IMR-90 (cell line): ENCODE data around the gene BANP. TPM values are rescaled to one million over a fixed set of nuclear protein-coding genes. Genes with fewer than 3 reads are reported as not detected.

Source experiments
- ATAC-seq: fragments of 200-7000 bp; cut with Tn5 transposase; 2 replicates; pipeline ENCODE4 v1.9.1; 2020; ENCODE audit warnings: low read depth, mild to moderate bottlenecking, moderate library complexity
- BruUV-seq: library from RNA; stranded (reverse); fragments of 400-500 nt; replicated peaks from 2 replicates; lab custom pipeline; 2021; lab: Mats Ljungman, UMichigan
- CTCF ChIA-PET: fragments of 300-600 bp; formaldehyde crosslinking; extraction: SDS; loops from one replicate; lab custom pipeline; 2021; ENCODE audit warnings: antibody characterized with exemption; lab: Yijun Ruan, JAX
- POLR2A ChIA-PET: fragments of 300-600 bp; sonication (Branson Sonifier 250); formaldehyde crosslinking; loops from one replicate; lab custom pipeline; 2022; ENCODE audit warnings: antibody characterized with exemption; ENCODE audit not compliant: unreplicated experiment; lab: Charles Lee
- DNase-seq: peaks from one replicate; pipeline ENCODE4 v3.0.0; 2013
- H2AFZ ChIP-seq: replicated peaks from 2 replicates; pipeline ENCODE3; 2013; ENCODE audit warnings: low read length, mild to moderate bottlenecking; ENCODE audit not compliant: poor library complexity
- H2AK5ac ChIP-seq: 2 replicates; pipeline ENCODE4 v1.6.1; 2013; ENCODE audit warnings: low read depth, low read length, inconsistent platforms
- H2AK9ac ChIP-seq: replicated peaks from 2 replicates; pipeline ENCODE3; 2013; ENCODE audit warnings: mild to moderate bottlenecking, low read depth, low read length, moderate library complexity; ENCODE audit not compliant: poor library complexity
- H2BK120ac ChIP-seq: 2 replicates; pipeline ENCODE4 v1.6.1; 2013; ENCODE audit warnings: low read depth, low read length, inconsistent platforms
- H2BK15ac ChIP-seq: 3 replicates; pipeline ENCODE4 v1.6.1; 2013; ENCODE audit warnings: low read depth, low read length, inconsistent platforms
- H2BK20ac ChIP-seq: 2 replicates; pipeline ENCODE4 v1.6.1; 2013; ENCODE audit warnings: low read depth, mild to moderate bottlenecking, inconsistent platforms, low read length, moderate library complexity
- H2BK5ac ChIP-seq: 2 replicates; pipeline ENCODE4 v1.6.1; 2013; ENCODE audit warnings: mild to moderate bottlenecking, low read depth, low read length, inconsistent platforms; ENCODE audit not compliant: poor library complexity, severe bottlenecking
- H3K14ac ChIP-seq: replicated peaks from 2 replicates; pipeline ENCODE4 v1.6.1; 2013; ENCODE audit warnings: low read depth, low read length, inconsistent platforms
- H3K18ac ChIP-seq: 2 replicates; pipeline ENCODE4 v1.6.1; 2013; ENCODE audit warnings: low read depth, low read length, control low read depth
- H3K23ac ChIP-seq: 2 replicates; pipeline ENCODE4 v1.6.1; 2013; ENCODE audit warnings: low read depth, low read length, inconsistent platforms
- H3K27ac ChIP-seq: 2 replicates; pipeline ENCODE4 v1.5.1; 2013; ENCODE audit warnings: mild to moderate bottlenecking, control low read depth, low read length; ENCODE audit not compliant: insufficient read depth
- H3K27me3 ChIP-seq: 2 replicates; pipeline ENCODE4 v1.6.1; 2013; ENCODE audit warnings: low read length; ENCODE audit not compliant: control insufficient read depth, insufficient read depth
- H3K36me3 ChIP-seq: 2 replicates; pipeline ENCODE4 v1.6.1; 2013; ENCODE audit warnings: low read length, mixed read lengths; ENCODE audit not compliant: control insufficient read depth, insufficient read depth
- H3K4ac ChIP-seq: 2 replicates; pipeline ENCODE4 v1.6.1; 2013; ENCODE audit warnings: low read depth, low read length, inconsistent platforms
- H3K4me1 ChIP-seq: 2 replicates; pipeline ENCODE4 v1.6.1; 2013; ENCODE audit warnings: low read length, mixed read lengths; ENCODE audit not compliant: control insufficient read depth, insufficient read depth
- H3K4me2 ChIP-seq: 2 replicates; pipeline ENCODE4 v1.6.1; 2013; ENCODE audit warnings: low read depth, mild to moderate bottlenecking, control low read depth, low read length, moderate library complexity
- H3K4me3 ChIP-seq: 2 replicates; pipeline ENCODE4 v1.5.1; 2013; ENCODE audit warnings: low read depth, mild to moderate bottlenecking, control low read depth, low read length, moderate library complexity; ENCODE audit not compliant: insufficient read depth
- H3K56ac ChIP-seq: 2 replicates; pipeline ENCODE4 v1.6.1; 2013; ENCODE audit warnings: low read length, inconsistent platforms; ENCODE audit not compliant: insufficient read depth; ENCODE audit errors: extremely low read depth
- H3K79me1 ChIP-seq, 2 experiments: 2 replicates each; pipeline ENCODE4 v1.6.1; 2013; ENCODE audit warnings: low read length in 2 of 2, inconsistent platforms in 1 of 2, low read depth in 1 of 2
- H3K9ac ChIP-seq: 2 replicates; pipeline ENCODE4 v1.6.1; 2013; ENCODE audit warnings: low read depth, low read length, control low read depth
- H3K9me1 ChIP-seq: 2 replicates; pipeline ENCODE4 v1.6.1; 2013; ENCODE audit warnings: low read length, inconsistent platforms; ENCODE audit not compliant: insufficient read depth
- H3K9me3 ChIP-seq: 2 replicates; pipeline ENCODE4 v1.6.1; 2013; ENCODE audit warnings: low read length; ENCODE audit not compliant: control insufficient read depth, insufficient read depth
- H4K20me1 ChIP-seq: 2 replicates; pipeline ENCODE4 v1.6.1; 2013; ENCODE audit warnings: low read length, inconsistent platforms; ENCODE audit not compliant: insufficient read depth
- H4K5ac ChIP-seq: 2 replicates; pipeline ENCODE4 v1.6.1; 2013; ENCODE audit warnings: mild to moderate bottlenecking, low read depth, low read length, control low read depth
- H4K8ac ChIP-seq, 2 experiments: 2 replicates each; pipeline ENCODE4 v1.6.1; 2013; ENCODE audit warnings: low read depth in 2 of 2, low read length in 2 of 2, control low read depth in 1 of 2, inconsistent platforms in 1 of 2
- H4K91ac ChIP-seq: 2 replicates; pipeline ENCODE4 v1.6.1; 2013; ENCODE audit warnings: low read depth, low read length, inconsistent platforms; ENCODE audit not compliant: insufficient read depth
- BHLHE40 ChIP-seq: fragments of 150-350 bp; IDR thresholded peaks from 2 replicates; pipeline ENCODE4 v1.6.1; 2016; ENCODE audit warnings: mild to moderate bottlenecking, low read depth, low read length
- CEBPB ChIP-seq: IDR thresholded peaks from 2 replicates; pipeline ENCODE4 v1.6.1; 2012; ENCODE audit warnings: low read depth, low read length, improper control_type of control experiment
- CHD1 ChIP-seq: IDR thresholded peaks from 2 replicates; pipeline ENCODE4 v1.6.1; 2012; ENCODE audit warnings: low read depth, low read length, improper control_type of control experiment
- CTCF ChIP-seq: conservative IDR thresholded peaks from 2 replicates; pipeline ENCODE4 v1.5.1; 2012; ENCODE audit warnings: mild to moderate bottlenecking, low read depth, low read length, improper control_type of control experiment
- ELK1 ChIP-seq: fragments of 150-350 bp; IDR thresholded peaks from 2 replicates; pipeline ENCODE4 v1.6.1; 2016; ENCODE audit warnings: low read depth, mild to moderate bottlenecking, low read length, moderate library complexity, borderline replicate concordance
- FOS ChIP-seq: fragments of 150-350 bp; IDR thresholded peaks from 2 replicates; pipeline ENCODE4 v1.6.1; 2016; ENCODE audit warnings: low read depth, low read length
- MAFK ChIP-seq: IDR thresholded peaks from 2 replicates; pipeline ENCODE4 v1.6.1; 2012; ENCODE audit warnings: low read depth, low read length, improper control_type of control experiment
- MAZ ChIP-seq: IDR thresholded peaks from 2 replicates; pipeline ENCODE4 v1.6.1; 2012; ENCODE audit warnings: low read depth, mild to moderate bottlenecking, low read length, improper control_type of control experiment, moderate library complexity, borderline replicate concordance
- MXI1 ChIP-seq: IDR thresholded peaks from 2 replicates; pipeline ENCODE4 v1.6.1; 2012; ENCODE audit warnings: low read depth, mild to moderate bottlenecking, low read length, moderate library complexity, borderline replicate concordance
- NFE2L2 ChIP-seq: fragments of 150-350 bp; IDR thresholded peaks from 2 replicates; pipeline ENCODE4 v1.6.1; 2016; ENCODE audit warnings: low read depth, mild to moderate bottlenecking, low read length
- POLR2A ChIP-seq: IDR thresholded peaks from 2 replicates; pipeline ENCODE4 v1.6.1; 2012; ENCODE audit warnings: mild to moderate bottlenecking, low read depth, low read length
- RAD21 ChIP-seq: IDR thresholded peaks from 2 replicates; pipeline ENCODE4 v1.6.1; 2012; ENCODE audit warnings: low read length, improper control_type of control experiment
- RCOR1 ChIP-seq: IDR thresholded peaks from 2 replicates; pipeline ENCODE4 v1.6.1; 2012; ENCODE audit warnings: mild to moderate bottlenecking, low read length, improper control_type of control experiment; ENCODE audit not compliant: insufficient replicate concordance
- RFX5 ChIP-seq: IDR thresholded peaks from 2 replicates; pipeline ENCODE4 v1.8.0; 2012; ENCODE audit warnings: low read depth, mild to moderate bottlenecking, low read length, moderate library complexity
- SMC3 ChIP-seq: fragments of 150-350 bp; IDR thresholded peaks from 2 replicates; pipeline ENCODE4 v1.6.1; 2016; ENCODE audit warnings: low read depth, mild to moderate bottlenecking, antibody characterized with exemption, low read length, moderate library complexity
- USF2 ChIP-seq: fragments of 150-350 bp; IDR thresholded peaks from 2 replicates; pipeline ENCODE4 v1.6.1; 2017; ENCODE audit warnings: mild to moderate bottlenecking, antibody characterized with exemption, low read length, low read depth
- WGBS, 2 experiments: methylation state at CpG; one replicate each; pipeline versions ENCODE4 v1.1.5 to v1.1.7; 2013; ENCODE audit warnings: missing lambda C conversion rate in 2 of 2; ENCODE audit not compliant: insufficient read length in 1 of 2; ENCODE audit errors: extremely low coverage in 2 of 2; 5-methylcytosine and 5-hydroxymethylcytosine counted together
- dilution Hi-C: fragments of 300-500 bp; cut with HindIII; formaldehyde crosslinking; loops from one replicate; pipeline ENCODE4 v1.14.3; 2018; ENCODE audit warnings: low sequenced_read_pairs; ENCODE audit not compliant: unreplicated experiment
- in situ Hi-C: fragments of 300-500 bp; cut with MboI; formaldehyde crosslinking; loops from 3 replicates; pipeline ENCODE4 v1.14.3; 2019; ENCODE audit warnings: low sequenced_read_pairs, inconsistent platforms, mixed read lengths
- intact Hi-C: fragments of 100-400 bp; cut with micrococcal nuclease; formaldehyde crosslinking; loops from 2 replicates; pipeline ENCODE4 v1.10.0; 2022
- polyA plus RNA-seq, 3 experiments: library from polyadenylated mRNA; depleted of rRNA; stranded (reverse); fragments of >200 nt; gene quantifications; 2 replicates each; pipeline ENCODE4 v1.2.3, GENCODE V29; 2012; ENCODE audit warnings: low replicate concordance in 1 of 3
- total RNA-seq: library from RNA; depleted of rRNA; stranded (reverse); fragments of >200 nt; gene quantifications from 2 replicates; pipeline ENCODE4 v1.2.3, GENCODE V29; 2012

Gene BANP
- total and polyA plus RNA-seq, 2 of the 4 experiments (the other 2 are of a cell fraction), result 17.4 to 17.9 TPM

GRCh38 chr16:88117476-88117868 lies 166.2 kb downstream of the BANP start:
- Histone ChIP-seq H2BK20ac (peak overlapping the region; percentile 67; the same call in 1 of the 2 replicates), H3K4me2 (no peak overlapping the region), H4K91ac (peak overlapping the region; percentile 61; the same call in 1 of the 2 replicates), H3K27me3 (no peaks in the 10 kb centered on the region; the same call in 1 of the 2 replicates), H3K9me3 (no peaks in the 10 kb centered on the region), H3K79me1 (no peaks in the 10 kb centered on the region), H3K36me3 (no peaks in the 10 kb centered on the region), H4K5ac (peak overlapping the region; percentile 61; the same call in 1 of the 2 replicates), H2AK9ac (no peak overlapping the region), H3K9ac (no peak overlapping the region), H3K4ac (peak overlapping the region; percentile 72), H4K20me1 (peaks cover 8% of the 10 kb centered on the region), H2BK120ac (peak overlapping the region; percentile 64), H2BK15ac (peak overlapping the region; percentile 79; the same call in 2 of the 3 replicates), H3K9me1 (peaks cover 13% of the 10 kb centered on the region), H3K4me1 (peaks cover 31% of the 10 kb centered on the region), H2AK5ac (peak overlapping the region; percentile 94), H3K23ac (no peak overlapping the region), H2AFZ (no peak overlapping the region), H3K4me3 (no peak overlapping the region), H3K18ac (peak overlapping the region; percentile 57; the same call in 1 of the 2 replicates), H3K27ac (peak overlapping the region; percentile 58), H3K14ac (peak overlapping the region; percentile 41; the same call in 1 of the 2 replicates), H2BK5ac (no peak overlapping the region), H4K8ac (peak overlapping the region; percentile 10 to 25; a peak in 2 of 4 replicates), H3K56ac (no peak overlapping the region; the same call in 1 of the 2 replicates)
- intact Hi-C loops (no loop called here), in situ Hi-C loops (no loop called here), dilution Hi-C loops (no loop called here)
- DNase-seq, result no peak
- TF ChIP-seq SMC3 (no peak), ELK1 (no peak), NFE2L2 (no peak), RFX5 (no peak), RAD21 (no peak), MXI1 (no peak), CHD1 (no peak), BHLHE40 (no peak), MAFK (no peak), POLR2A (no peak), USF2 (no peak), CTCF (no peak), FOS (no peak), MAZ (no peak), CEBPB (no peak), RCOR1 (no peak)
- no peak for ATAC-seq
- ChIA-PET POLR2A (no interaction called here), CTCF (no interaction called here)
- 91% methylated on average over 15 of the region's 20 CpGs; no CpG with 5 or more reads in 1 of the 2 experiments for WGBS, 2 experiments
- no TSS peak for BruUV-seq
